ENCODE results near the gene CLCN4. TPM values are rescaled to one million over a fixed set of nuclear protein-coding genes. Genes with fewer than 3 reads are reported as not detected.
A peak's percentile ranks its signal among the peaks of the same experiment; 100 is the strongest.

CLCN4 gene
- total RNA-seq, 1 donor: 0.81 TPM

DNA sequence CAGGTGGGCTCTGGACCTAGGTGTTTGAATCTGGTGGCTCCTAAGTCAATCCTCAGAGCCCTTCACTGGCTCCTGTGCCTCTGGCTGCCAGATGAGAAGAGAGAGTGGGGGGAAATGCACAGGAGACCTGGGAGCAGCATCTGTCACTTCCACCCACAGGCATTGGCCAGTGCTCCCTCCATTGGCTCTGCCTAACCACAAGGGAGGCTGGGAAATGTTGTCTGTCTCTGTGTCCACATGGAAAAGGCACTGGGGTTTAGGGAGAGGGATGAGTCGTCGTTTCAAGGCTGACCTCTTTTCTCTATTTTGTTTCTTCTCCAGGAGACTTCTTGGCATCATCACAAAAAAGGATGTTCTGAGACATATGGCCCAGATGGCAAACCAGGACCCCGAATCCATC is 76.4 kb downstream of the CLCN4 start:
- no peak for DNase-seq (ENCODE audit: low read depth in 2 of 3, low spot score in 2 of 3)

GRCh38 chrX:10233696-10234095 is 76.9 kb downstream of the CLCN4 start:
- DNase-seq (ENCODE audit: low read depth in 2 of 3, low spot score in 2 of 3): no peak

DNA sequence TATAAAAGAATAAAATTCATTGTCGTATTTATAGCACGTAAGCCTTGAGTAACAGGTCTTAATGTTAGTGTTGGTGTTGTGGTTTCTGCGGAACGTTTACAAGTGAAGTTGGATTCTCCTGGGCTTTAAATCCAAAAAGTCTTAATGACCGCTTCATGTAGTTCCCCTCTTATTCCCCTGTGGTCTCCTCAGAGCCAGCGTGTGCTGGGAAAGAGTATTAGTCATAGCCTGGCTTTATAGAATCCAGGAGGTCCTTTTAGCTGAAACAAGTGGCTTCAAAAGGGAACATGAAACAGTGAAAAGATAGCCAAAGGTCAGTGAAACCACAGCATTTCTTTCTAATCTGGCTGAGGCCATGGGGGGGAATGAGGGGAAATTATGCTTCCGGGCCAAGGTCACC is 79.1 kb downstream of the CLCN4 start:
- DNase-seq (ENCODE audit: low read depth in 2 of 3, low spot score in 2 of 3): no peak

- no peak for DNase-seq (ENCODE audit: low read depth in 2 of 3, low spot score in 2 of 3)
These were observed 80.5 kb downstream of the CLCN4 start for GRCh38 chrX:10237241-10237640.

DNA sequence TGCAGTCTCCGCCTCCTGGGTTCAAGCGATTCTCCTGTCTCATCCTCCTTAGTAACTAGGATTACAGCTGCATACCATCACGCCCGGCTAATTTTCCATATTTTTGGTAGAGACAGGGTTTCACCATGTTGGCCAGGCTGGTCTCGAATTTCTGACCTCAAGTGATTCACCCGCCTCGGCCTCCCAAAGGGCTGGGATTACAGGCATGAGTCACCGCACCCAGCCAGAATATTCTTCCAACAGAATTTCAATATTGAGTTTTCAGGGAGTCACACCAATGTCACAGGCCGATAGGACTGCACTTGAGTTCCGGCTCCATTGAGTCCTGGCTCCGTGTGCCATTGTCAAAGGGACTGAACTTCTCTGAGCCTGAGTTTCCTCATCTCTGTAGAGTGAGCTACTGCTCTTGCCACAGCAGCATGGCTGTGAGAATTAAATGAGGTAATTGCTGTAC is 82.9 kb downstream of the CLCN4 start:
- DNase-seq (ENCODE audit: low read depth in 2 of 3, low spot score in 2 of 3): no peak

- DNase-seq (ENCODE audit: low read depth in 2 of 3, low spot score in 2 of 3): no peak
These were observed 84.1 kb downstream of the CLCN4 start for GRCh38 chrX:10240918-10241317.

GRCh38 chrX:10242026-10242425 is 85.3 kb downstream of the CLCN4 start:
- DNase-seq (ENCODE audit: low read depth in 2 of 3, low spot score in 2 of 3): no peak

DNA sequence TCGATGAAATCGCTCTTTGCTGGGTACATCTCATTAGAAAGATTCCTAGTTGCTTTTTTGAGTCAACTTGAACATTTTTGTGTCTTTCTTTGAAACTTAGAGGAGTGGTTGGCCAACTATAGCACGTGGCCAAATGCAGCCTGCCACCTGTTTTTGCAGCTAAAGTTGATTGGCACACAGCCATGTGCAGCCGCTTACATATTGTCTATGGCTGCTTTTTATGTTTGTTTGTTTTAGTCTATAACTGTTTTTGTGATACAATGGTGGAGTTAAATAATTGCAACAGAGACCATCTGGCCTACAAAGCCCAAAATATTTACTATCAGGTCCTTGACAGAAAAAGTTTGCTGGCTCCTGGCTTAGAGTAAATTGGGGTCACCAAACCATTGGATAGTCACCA is 86.3 kb downstream of the CLCN4 start:
- no peak for DNase-seq (ENCODE audit: low read depth in 2 of 3, low spot score in 2 of 3)

- DNase-seq (ENCODE audit: low read depth in 2 of 3, low spot score in 2 of 3): no peak
These were observed 88.3 kb downstream of the CLCN4 start for GRCh38 chrX:10244915-10245622.

GRCh38 chrX:10245886-10246285 is 89.1 kb downstream of the CLCN4 start:
- DNase-seq (ENCODE audit: low read depth in 2 of 3, low spot score in 2 of 3): no peak

DNA sequence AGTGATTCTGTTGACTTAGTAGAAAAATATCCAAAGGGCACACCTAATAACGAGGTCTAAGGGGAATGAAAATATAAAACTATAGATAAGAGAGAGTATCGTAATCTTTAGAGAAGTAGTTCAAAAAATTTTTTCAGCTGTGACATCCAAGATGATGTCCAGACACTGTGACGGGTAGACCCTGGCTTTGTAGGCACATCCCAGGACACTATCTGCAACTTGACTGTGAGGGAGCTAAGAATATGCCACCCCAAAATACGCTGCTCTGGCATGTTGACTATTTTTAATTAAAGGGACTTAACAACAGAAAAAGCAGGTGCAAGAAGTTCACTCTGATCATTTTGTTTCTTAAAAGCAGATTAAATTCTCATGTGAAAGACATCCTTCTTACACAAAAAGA is 89.5 kb downstream of the CLCN4 start:
- no peak for DNase-seq (ENCODE audit: low read depth in 2 of 3, low spot score in 2 of 3)

DNA sequence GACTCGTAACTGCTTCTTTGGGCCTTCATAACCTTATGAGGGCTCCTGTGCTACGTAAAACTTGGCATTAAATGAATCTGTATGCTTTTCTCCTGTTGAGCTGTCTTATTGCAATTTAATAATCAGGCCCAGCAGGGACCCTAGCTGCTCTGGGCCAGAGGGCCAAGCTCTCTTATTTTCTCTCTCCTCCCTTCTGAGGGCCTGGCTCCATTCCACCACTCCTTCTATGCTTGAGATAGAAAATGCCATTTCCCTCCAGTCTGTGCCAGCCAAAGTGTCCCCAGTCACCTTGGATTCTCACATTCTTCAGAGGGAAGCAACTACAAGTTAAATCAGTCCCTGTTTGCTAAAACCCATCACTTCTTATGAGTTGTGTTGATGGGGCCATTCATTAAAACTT is 90.1 kb downstream of the CLCN4 start:
- no peak for DNase-seq (ENCODE audit: low read depth in 2 of 3, low spot score in 2 of 3)

- DNase-seq (ENCODE audit: low read depth in 2 of 3, low spot score in 2 of 3): peak in 1 of 3 donors; percentile 4
These were observed 98.0 kb downstream of the CLCN4 start for GRCh38 chrX:10254739-10255138.

DNA sequence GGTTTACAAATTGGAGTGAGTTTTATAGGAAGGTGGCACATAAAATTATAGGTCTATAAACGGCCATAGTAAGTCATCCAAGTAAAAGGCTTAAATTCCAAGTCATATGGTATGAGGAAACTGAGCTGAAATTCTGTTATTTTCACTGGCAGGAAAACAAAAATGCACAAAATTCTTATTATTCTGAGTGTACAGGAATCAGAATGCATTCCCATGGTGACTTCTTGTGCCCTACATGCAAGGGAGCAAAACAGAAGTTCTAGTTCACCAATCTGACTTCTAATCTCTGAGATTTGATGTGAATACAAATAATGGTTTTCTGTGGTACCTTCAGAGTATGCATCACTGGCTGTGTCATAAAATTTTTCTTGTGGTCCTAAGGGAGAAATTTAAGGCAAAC is 102.9 kb downstream of the CLCN4 start:
- DNase-seq (ENCODE audit: low read depth in 2 of 3, low spot score in 2 of 3): no peak

DNA sequence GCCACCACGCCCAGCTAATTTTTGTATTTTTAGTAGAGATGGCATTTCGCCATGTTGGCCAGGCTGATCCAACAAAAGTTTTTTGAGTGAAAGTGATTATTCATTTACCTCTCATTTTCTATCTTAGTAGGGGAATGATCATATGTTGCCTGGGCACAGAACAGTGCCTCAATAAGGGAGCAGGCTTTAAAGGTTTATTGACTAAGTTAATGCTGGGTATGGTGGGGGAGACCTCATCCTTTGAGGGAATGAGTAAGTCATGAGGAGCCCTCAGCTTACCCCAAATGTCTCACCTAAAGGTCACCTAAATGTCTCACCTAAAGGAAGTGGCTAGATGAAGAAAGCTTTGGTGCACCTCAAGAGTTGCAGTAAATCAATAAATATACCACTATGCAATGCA is 109.0 kb downstream of the CLCN4 start:
- no peak for DNase-seq (ENCODE audit: low read depth in 2 of 3, low spot score in 2 of 3)

GRCh38 chrX:10278716-10279115 is 121.9 kb downstream of the CLCN4 start:
- no peak for DNase-seq (ENCODE audit: low read depth in 2 of 3, low spot score in 2 of 3)

DNA sequence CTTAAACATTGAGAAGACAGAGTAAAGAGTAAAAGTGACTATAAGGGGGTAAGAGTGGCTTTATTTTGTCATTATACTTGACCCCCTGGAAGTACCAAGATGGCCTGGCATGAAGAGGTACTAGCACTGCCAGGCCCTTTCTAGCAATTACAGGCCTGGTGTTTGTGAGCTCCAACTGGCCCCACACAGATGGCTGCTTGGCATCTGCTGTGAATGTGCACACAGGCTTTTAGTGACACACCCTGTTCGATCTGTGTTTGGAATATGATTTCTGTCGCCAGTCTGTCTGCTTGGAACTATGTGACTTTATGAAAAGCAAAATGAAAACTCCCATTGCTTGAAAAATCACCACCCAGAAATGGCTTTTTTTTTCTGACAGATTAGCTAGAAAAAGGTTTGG is 123.3 kb downstream of the CLCN4 start:
- no peak for DNase-seq (ENCODE audit: low read depth in 2 of 3, low spot score in 2 of 3)

DNA sequence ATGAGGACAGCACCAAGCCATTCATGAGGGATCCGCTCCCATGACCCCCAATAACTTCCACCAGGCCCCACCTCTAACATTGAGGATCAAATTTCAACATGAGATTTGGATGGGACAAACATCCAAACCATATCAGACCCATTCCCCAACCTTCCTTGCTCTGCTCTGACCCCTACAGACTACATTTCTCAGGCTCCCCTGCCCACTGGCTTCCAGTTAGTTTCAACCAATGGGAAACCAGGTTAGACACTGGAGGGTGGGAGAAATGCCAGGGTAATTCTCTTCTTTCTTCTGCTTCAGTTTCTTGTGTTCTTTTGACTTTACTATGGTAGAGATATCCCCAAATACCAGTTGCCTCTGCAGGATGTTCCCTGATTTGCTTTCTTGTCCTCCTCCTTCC is 125.7 kb downstream of the CLCN4 start:
- DNase-seq (ENCODE audit: low read depth in 2 of 3, low spot score in 2 of 3): no peak

DNA sequence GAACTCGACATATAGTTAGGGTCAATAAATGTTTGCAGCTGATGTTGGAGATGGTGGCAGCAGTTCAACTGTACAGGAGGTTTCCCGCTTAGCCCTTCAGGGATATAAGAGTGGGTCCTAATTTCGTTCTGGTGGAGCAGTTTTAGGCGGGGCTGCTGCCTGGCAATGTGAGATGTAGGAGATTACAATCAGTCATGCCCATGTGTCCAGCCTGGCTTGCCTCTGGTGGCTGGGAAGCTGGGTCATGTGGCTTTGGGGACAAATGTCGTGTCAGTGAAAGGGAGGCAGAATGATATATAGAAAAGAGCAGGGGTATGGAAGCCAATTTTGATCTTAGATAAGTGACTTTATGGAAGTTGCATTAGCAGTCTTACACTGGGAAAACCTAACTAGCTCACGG is 129.4 kb downstream of the CLCN4 start:
- no peak for DNase-seq (ENCODE audit: low read depth in 2 of 3, low spot score in 2 of 3)

Data from hematopoietic multipotent progenitor cell (in vitro differentiated cells).